Measurements from ENCODE around the gene MBTPS1. TPM values are rescaled to one million over a fixed set of nuclear protein-coding genes. Genes with fewer than 3 reads are reported as not detected.

MBTPS1 gene
- total RNA-seq, 1 donor from 2014 or later: 88.7 TPM

DNA sequence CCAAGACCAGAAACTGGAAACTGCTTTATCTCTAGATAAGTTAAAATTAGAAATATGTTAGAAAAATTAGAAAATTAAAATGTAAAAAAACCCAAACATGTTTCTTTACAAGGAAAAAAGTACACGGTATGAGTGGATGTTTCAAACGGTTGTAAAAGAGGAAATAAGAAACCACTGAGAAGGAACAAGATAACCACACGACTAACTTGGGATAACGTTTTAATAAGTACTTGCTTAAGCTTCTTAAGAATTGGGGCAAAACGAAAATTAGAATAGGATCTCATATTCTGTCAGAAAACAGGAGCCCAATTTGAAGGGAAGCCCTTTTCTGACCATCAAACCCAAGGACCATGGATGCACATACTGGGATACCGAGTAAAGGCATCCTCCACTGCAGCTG lies 31.0 kb downstream of the MBTPS1 start:
- H3K27ac Mint-ChIP-seq (ENCODE audit: unreplicated experiment): no peak overlapping the region
- H3K4me1 Mint-ChIP-seq (ENCODE audit: low read depth): peaks cover 9% of the 10 kb centered on the region
- H3K36me3 Mint-ChIP-seq (ENCODE audit: low read depth): peaks cover 31% of the 10 kb centered on the region
- DNase-seq (ENCODE audit: low spot score): no peak
- H3K4me3 Mint-ChIP-seq (ENCODE audit: unreplicated experiment): no peak overlapping the region
- no peaks in the 10 kb centered on the region for H3K27me3 Mint-ChIP-seq (ENCODE audit: low read depth)
- no peaks in the 10 kb centered on the region for H3K9me3 Mint-ChIP-seq (ENCODE audit: low read depth)
- TF ChIP-seq, protein P1, sequence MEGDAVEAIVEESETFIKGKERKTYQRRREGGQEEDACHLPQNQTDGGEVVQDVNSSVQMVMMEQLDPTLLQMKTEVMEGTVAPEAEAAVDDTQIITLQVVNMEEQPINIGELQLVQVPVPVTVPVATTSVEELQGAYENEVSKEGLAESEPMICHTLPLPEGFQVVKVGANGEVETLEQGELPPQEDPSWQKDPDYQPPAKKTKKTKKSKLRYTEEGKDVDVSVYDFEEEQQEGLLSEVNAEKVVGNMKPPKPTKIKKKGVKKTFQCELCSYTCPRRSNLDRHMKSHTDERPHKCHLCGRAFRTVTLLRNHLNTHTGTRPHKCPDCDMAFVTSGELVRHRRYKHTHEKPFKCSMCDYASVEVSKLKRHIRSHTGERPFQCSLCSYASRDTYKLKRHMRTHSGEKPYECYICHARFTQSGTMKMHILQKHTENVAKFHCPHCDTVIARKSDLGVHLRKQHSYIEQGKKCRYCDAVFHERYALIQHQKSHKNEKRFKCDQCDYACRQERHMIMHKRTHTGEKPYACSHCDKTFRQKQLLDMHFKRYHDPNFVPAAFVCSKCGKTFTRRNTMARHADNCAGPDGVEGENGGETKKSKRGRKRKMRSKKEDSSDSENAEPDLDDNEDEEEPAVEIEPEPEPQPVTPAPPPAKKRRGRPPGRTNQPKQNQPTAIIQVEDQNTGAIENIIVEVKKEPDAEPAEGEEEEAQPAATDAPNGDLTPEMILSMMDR (IDR thresholded peaks at IDR 0.05): no peak

DNA sequence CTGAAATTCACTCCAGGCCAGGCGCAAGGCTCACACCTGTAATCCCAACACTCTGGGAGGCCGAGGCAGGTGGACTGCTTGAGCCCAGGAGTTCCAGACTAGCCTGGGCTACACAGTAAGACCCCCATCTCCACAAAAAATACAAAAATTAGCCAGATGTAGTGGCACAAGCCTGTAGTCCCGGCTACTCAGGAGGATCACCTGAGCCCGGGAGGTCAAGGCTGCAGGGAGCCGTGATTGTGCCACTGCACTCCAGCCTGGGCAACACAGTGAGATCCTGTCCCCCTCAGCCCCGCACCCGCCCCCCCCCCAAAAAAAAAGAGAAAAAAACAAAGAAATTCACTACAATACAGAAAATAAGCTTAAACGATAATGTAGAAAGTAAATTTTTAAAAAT lies 31.5 kb downstream of the MBTPS1 start:
- DNase-seq (ENCODE audit: low spot score): no peak

DNA sequence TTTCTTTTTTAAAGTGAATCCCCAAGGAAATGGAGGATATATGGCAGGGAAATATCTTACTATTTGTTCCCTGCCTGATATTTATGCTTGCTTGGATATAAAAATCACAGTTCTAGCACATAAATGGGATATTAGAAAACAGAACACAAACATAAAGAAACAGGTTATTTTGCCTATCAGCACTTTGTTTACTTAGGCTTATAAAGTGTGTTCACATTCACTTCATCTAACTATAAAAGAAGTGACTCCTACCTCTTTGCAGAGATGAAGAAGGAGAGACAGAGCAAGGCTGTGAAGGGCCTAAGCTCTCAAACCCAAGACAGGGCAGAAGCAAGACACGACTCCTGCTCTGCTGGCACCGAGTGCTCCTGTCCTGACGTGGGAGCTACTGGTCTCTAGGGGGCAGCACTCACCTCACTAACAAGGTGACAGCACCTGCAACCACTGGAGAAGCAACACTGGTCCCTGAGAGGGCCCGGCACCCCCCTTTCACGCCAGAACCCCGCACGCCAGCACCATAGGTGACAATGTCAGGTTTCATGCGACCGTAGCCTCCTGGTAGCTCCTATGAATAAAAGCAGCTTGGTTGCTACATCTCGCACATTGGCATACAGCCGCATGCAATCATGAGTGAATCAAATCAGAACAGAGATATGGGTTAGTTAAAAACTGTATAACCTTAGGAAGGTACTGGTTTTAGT lies 32.0 kb downstream of the MBTPS1 start:
- DNase-seq (ENCODE audit: low spot score): no peak
- H3K27ac Mint-ChIP-seq (ENCODE audit: unreplicated experiment): no peak overlapping the region
- H3K36me3 Mint-ChIP-seq (ENCODE audit: low read depth): peaks cover 34% of the 10 kb centered on the region
- H3K9me3 Mint-ChIP-seq (ENCODE audit: low read depth): no peaks in the 10 kb centered on the region
- H3K4me3 Mint-ChIP-seq (ENCODE audit: unreplicated experiment): no peak overlapping the region
- peaks cover 16% of the 10 kb centered on the region for H3K4me1 Mint-ChIP-seq (ENCODE audit: low read depth)
- TF ChIP-seq, protein P1 (IDR thresholded peaks at IDR 0.05): peak; percentile 83
- no peaks in the 10 kb centered on the region for H3K27me3 Mint-ChIP-seq (ENCODE audit: low read depth)

More for the DNA sequence above, 31.5 kb downstream of the MBTPS1 start:
- H3K9me3 Mint-ChIP-seq (ENCODE audit: low read depth): no peaks in the 10 kb centered on the region
- H3K27ac Mint-ChIP-seq (ENCODE audit: unreplicated experiment): no peak overlapping the region
- peaks cover 30% of the 10 kb centered on the region for H3K36me3 Mint-ChIP-seq (ENCODE audit: low read depth)
- TF ChIP-seq, protein P1 (IDR thresholded peaks at IDR 0.05): no peak
- no peaks in the 10 kb centered on the region for H3K27me3 Mint-ChIP-seq (ENCODE audit: low read depth)
- peaks cover 12% of the 10 kb centered on the region for H3K4me1 Mint-ChIP-seq (ENCODE audit: low read depth)
- no peak overlapping the region for H3K4me3 Mint-ChIP-seq (ENCODE audit: unreplicated experiment)

DNA sequence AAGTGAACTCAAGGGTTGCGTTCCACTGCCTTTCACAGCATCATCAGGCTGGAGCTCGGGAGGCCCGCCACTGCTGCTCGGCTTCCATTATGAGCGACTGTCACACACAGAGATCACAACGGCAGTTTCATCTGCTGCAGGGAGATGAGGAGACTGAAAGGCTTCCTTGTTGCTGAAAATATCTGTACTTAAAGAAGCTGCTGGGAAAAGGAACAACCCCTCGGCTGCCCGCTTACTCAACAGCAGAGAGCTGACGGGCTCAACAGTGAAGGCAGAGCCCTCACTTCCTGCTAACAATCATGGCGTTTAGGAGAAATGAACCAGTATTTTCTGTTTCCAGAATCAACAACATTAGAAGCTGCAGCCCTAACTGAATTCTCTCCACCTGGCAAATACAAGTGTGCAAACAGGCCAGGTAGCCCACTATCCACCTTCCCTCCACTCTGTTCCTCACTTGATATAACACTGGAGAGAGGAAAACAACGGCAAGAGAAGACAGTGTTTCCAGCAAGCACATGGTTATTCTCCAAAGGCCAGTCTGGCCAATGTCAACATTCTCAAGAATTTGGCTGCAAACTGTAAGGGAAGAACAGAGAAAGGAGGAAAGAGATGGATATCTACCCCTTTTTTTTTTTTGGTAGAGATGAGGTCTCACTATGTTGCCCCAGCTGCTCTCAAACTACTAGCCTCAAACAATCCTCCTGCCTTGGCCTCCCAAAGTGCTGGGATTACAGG lies 33.7 kb downstream of the MBTPS1 start:
- TF ChIP-seq, protein P1 (IDR thresholded peaks at IDR 0.05): no peak
- no peaks in the 10 kb centered on the region for H3K9me3 Mint-ChIP-seq (ENCODE audit: low read depth)
- H3K27me3 Mint-ChIP-seq (ENCODE audit: low read depth): no peaks in the 10 kb centered on the region
- peaks cover 32% of the 10 kb centered on the region for H3K36me3 Mint-ChIP-seq (ENCODE audit: low read depth)
- no peak overlapping the region for H3K4me3 Mint-ChIP-seq (ENCODE audit: unreplicated experiment)
- peaks cover 16% of the 10 kb centered on the region for H3K4me1 Mint-ChIP-seq (ENCODE audit: low read depth)
- no peak overlapping the region for H3K27ac Mint-ChIP-seq (ENCODE audit: unreplicated experiment)
- DNase-seq (ENCODE audit: low spot score): no peak

DNA sequence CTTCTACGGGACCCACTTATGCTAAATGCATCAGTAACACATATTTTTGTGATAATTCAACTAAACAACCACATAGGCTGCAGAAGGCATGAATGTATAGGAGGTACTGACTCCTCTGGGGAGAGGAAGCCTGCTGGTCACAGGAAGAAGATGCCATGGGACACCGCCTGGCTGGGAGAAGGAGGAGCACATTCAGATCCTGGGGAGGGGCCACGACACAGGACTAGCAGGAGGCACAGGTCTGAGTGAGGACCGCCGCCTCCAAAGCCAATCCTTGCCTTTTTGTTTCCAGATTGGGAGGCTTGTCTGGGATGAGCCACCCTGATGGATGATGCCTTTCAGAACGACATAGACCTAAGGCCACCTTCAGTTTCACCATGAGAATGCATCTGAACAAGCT lies 34.6 kb downstream of the MBTPS1 start:
- Mint-ChIP-seq H3K27me3 (ENCODE audit: low read depth) (no peaks in the 10 kb centered on the region), H3K27ac (ENCODE audit: unreplicated experiment) (no peak overlapping the region), H3K36me3 (ENCODE audit: low read depth) (peaks cover 31% of the 10 kb centered on the region), H3K4me1 (ENCODE audit: low read depth) (peaks cover 16% of the 10 kb centered on the region), H3K9me3 (ENCODE audit: low read depth) (peaks cover 5% of the 10 kb centered on the region), H3K4me3 (ENCODE audit: unreplicated experiment) (no peak overlapping the region)
- DNase-seq (ENCODE audit: low spot score): no peak
- TF ChIP-seq, protein P1 (IDR thresholded peaks at IDR 0.05): no peak
